OCI-LY7 (cell line): ENCODE measurements around the gene RTN4. TPM values are rescaled to one million over a fixed set of nuclear protein-coding genes. Genes with fewer than 3 reads are reported as not detected.

ENCODE experiments used
- BruUV-seq: library from RNA; stranded (reverse); fragments of 400-500 nt; replicated peaks from 2 replicates; lab custom pipeline; 2021; lab: Mats Ljungman, UMichigan
- CTCF ChIA-PET: fragments of 300-600 bp; sonication (Branson Sonifier 250); formaldehyde crosslinking; loops from one replicate; lab custom pipeline; 2022; ENCODE audit warnings: antibody characterized with exemption; ENCODE audit not compliant: unreplicated experiment; lab: Charles Lee
- POLR2A ChIA-PET: fragments of 300-600 bp; sonication (Branson Sonifier 250); formaldehyde crosslinking; loops from one replicate; lab custom pipeline; 2022; ENCODE audit warnings: antibody characterized with exemption; lab: Charles Lee
- DNase-seq: peaks from one replicate; pipeline ENCODE4 v3.0.0-alpha.2; 2015; ENCODE audit warnings: low spot score
- H2AFZ ChIP-seq: fragments of 200-600 bp; sonication (generic), shearing (Covaris generic); 2 replicates; pipeline ENCODE4 v1.6.1; 2014; ENCODE audit warnings: mild to moderate bottlenecking, antibody characterized with exemption, low read length, moderate library complexity
- H3K27ac ChIP-seq: fragments of 200-600 bp; sonication (generic); 2 replicates; pipeline ENCODE4 v1.5.1; 2014; ENCODE audit warnings: mixed run types, low read depth, mild to moderate bottlenecking, moderate library complexity, low read length, inconsistent platforms; ENCODE audit not compliant: poor library complexity, severe bottlenecking
- H3K36me3 ChIP-seq: fragments of 200-600 bp; sonication (generic); 2 replicates; pipeline ENCODE4 v1.6.1; 2014; ENCODE audit warnings: mild to moderate bottlenecking, antibody characterized with exemption, low read length, moderate library complexity, mixed read lengths; ENCODE audit not compliant: insufficient read depth
- H3K4me1 ChIP-seq: fragments of 200-600 bp; sonication (generic); 2 replicates; pipeline ENCODE4 v1.5.1; 2014; ENCODE audit warnings: mild to moderate bottlenecking, low read length; ENCODE audit not compliant: insufficient read depth, poor library complexity, severe bottlenecking
- H3K4me2 ChIP-seq: fragments of 200-600 bp; sonication (generic); 2 replicates; pipeline ENCODE4 v1.6.1; 2014; ENCODE audit warnings: mild to moderate bottlenecking, low read length
- H3K4me3 ChIP-seq: fragments of 200-600 bp; sonication (generic); 2 replicates; pipeline ENCODE4 v1.5.1; 2014; ENCODE audit warnings: mild to moderate bottlenecking, low read depth, low read length; ENCODE audit not compliant: poor library complexity, severe bottlenecking
- H3K79me2 ChIP-seq: fragments of 200-600 bp; sonication (generic); 2 replicates; pipeline ENCODE4 v1.6.1; 2016; ENCODE audit warnings: low read depth, mild to moderate bottlenecking, low read length, moderate library complexity, mixed read lengths; ENCODE audit not compliant: insufficient read depth
- H3K9me2 ChIP-seq: fragments of 200-600 bp; sonication (generic); 2 replicates; pipeline ENCODE4 v1.6.1; 2016; ENCODE audit warnings: mild to moderate bottlenecking, low read length, mixed read lengths; ENCODE audit not compliant: insufficient read depth
- H3K9me3 ChIP-seq: fragments of 200-600 bp; sonication (generic); 2 replicates; pipeline ENCODE4 v1.6.1; 2014; ENCODE audit warnings: mild to moderate bottlenecking, mixed run types, low read length, mixed read lengths
- H4K20me1 ChIP-seq: fragments of 200-600 bp; sonication (generic); 2 replicates; pipeline ENCODE4 v1.6.1; 2014; ENCODE audit warnings: mild to moderate bottlenecking, antibody characterized with exemption, low read length, moderate library complexity, mixed read lengths; ENCODE audit not compliant: insufficient read depth
- CTCF ChIP-seq: fragments of 200-600 bp; sonication (generic); conservative IDR thresholded peaks from 2 replicates; pipeline ENCODE4 v1.5.1; 2014; ENCODE audit warnings: mild to moderate bottlenecking, antibody characterized with exemption, low read length, moderate library complexity, mixed read lengths
- EZH2phosphoT487 ChIP-seq: fragments of 200-600 bp; sonication (generic); IDR thresholded peaks from 2 replicates; pipeline ENCODE4 v1.6.1; 2018; ENCODE audit warnings: low read depth, borderline replicate concordance, mild to moderate bottlenecking, mixed run types, antibody characterized with exemption, low read length, moderate library complexity, mixed read lengths
- intact Hi-C: fragments of 100-400 bp; cut with micrococcal nuclease; formaldehyde crosslinking; loops from one replicate; pipeline ENCODE4 v1.10.0; 2022; ENCODE audit not compliant: unreplicated experiment
- total RNA-seq, 2 experiments: library from RNA; depleted of rRNA in 1 of 2; stranded (reverse); fragments of >200 nt in 1 of 2; shearing (Covaris generic) in 1 of 2; gene quantifications; 2 replicates each; pipeline ENCODE4 v1.2.3, GENCODE V29; 2014 to 2022

Gene RTN4
- total RNA-seq, 2 experiments from 2014 or later, result 36.5 to 75.2 TPM

GRCh38 chr2:55049821-55050099 is 491 bp downstream of the RTN4 start:
- Histone ChIP-seq H4K20me1 (peaks cover 17% of the 10 kb centered on the region), H3K27ac (peak overlapping the region; percentile 89), H3K9me3 (no peaks in the 10 kb centered on the region), H3K9me2 (no peaks in the 10 kb centered on the region), H2AFZ (peak overlapping the region; percentile 30; the same call in 1 of the 2 replicates), H3K4me2 (peak overlapping the region; percentile 100), H3K4me3 (peak overlapping the region; percentile 75), H3K4me1 (peaks cover 53% of the 10 kb centered on the region), H3K79me2 (peaks cover 72% of the 10 kb centered on the region), H3K36me3 (peaks cover 7% of the 10 kb centered on the region; the same call in 1 of the 2 replicates)
- no peak for DNase-seq
- ChIA-PET POLR2A (interaction anchor here (0.6 to 3.3 kb wide), 13 partner anchors 9 to 120 kb away, joined by 3 to 16 read pairs (median 4); no protein-coding TSS in a partner anchor), CTCF (interaction anchor here (0.7 to 1.5 kb wide), 3 partner anchors 9 to 127 kb away, joined by 3 to 7 read pairs (median 3); no protein-coding TSS in a partner anchor)
- intact Hi-C loops, result loop anchor here (1.0 kb wide), 3 partner anchors 24 to 119 kb away; no protein-coding TSS in a partner anchor
- BruUV-seq, result no TSS peak
- TF ChIP-seq EZH2phosphoT487 (no peak), CTCF (no peak)

- H2AFZ ChIP-seq, result peak overlapping the region; percentile 49; the same call in 1 of the 2 replicates
- no peak for TF ChIP-seq EZH2phosphoT487
- TF ChIP-seq CTCF, result peak; percentile 73
- no peaks in the 10 kb centered on the region for H3K9me2 ChIP-seq
- H3K79me2 ChIP-seq, result peaks cover 78% of the 10 kb centered on the region
- peak overlapping the region; percentile 75 for H3K4me3 ChIP-seq
- BruUV-seq, result no TSS peak
- intact Hi-C loops, result loop anchor here (1.0 kb wide), 1 partner anchor 24 kb away; no protein-coding TSS in a partner anchor
- DNase-seq, result peak; percentile 84
- peak overlapping the region; percentile 89 for H3K27ac ChIP-seq
- H3K9me3 ChIP-seq, result no peaks in the 10 kb centered on the region
- ChIA-PET CTCF (interaction anchor here (0.7 to 1.5 kb wide), 3 partner anchors 8 to 122 kb away, joined by 3 to 7 read pairs (median 3); no protein-coding TSS in a partner anchor), POLR2A (interaction anchor here (0.6 to 3.3 kb wide), 10 partner anchors 9 to 126 kb away, joined by 3 to 17 read pairs (median 4); no protein-coding TSS in a partner anchor)
- H4K20me1 ChIP-seq, result peaks cover 17% of the 10 kb centered on the region
- peaks cover 7% of the 10 kb centered on the region; the same call in 1 of the 2 replicates for H3K36me3 ChIP-seq
- peak overlapping the region; percentile 100 for H3K4me2 ChIP-seq
- peaks cover 47% of the 10 kb centered on the region for H3K4me1 ChIP-seq
Observed at GRCh38 chr2:55049043-55049820, 1.0 kb downstream of the RTN4 start.
